Fibroblast of villous mesenchyme (primary cell): ENCODE data around the gene OR2AG1. TPM values are rescaled to one million over a fixed set of nuclear protein-coding genes. Genes with fewer than 3 reads are reported as not detected.

Experiments
- DNase-seq: peaks from one replicate; pipeline ENCODE4 v3.0.0-alpha.2; 2010; ENCODE audit warnings: low read depth
- H3K4me3 ChIP-seq: 2 replicates; pipeline ENCODE4 v1.5.1; 2011; ENCODE audit warnings: low read depth, mild to moderate bottlenecking, low read length
- CTCF ChIP-seq: IDR thresholded peaks from 2 replicates; pipeline ENCODE4 v1.5.1; 2012; ENCODE audit warnings: low read depth, mild to moderate bottlenecking, low read length; ENCODE audit not compliant: insufficient read depth
- total RNA-seq: library from RNA; depleted of rRNA; stranded (reverse); fragments of >200 nt; gene quantifications from 2 replicates; pipeline ENCODE4 v1.2.3, GENCODE V29; 2012

OR2AG1 gene
- total RNA-seq, 1 donor: not detected

- TF ChIP-seq CTCF: no peak
- no peak for DNase-seq
Measured at GRCh38 chr11:6747097-6747668, 35.6 kb upstream of the OR2AG1 start.

GRCh38 chr11:6755303-6755952 is 27.4 kb upstream of the OR2AG1 start:
- peak; percentile 94 for TF ChIP-seq CTCF
- no peak overlapping the region for H3K4me3 ChIP-seq
- peak; percentile 36 for DNase-seq

More at GRCh38 chr11:6747097-6747668, 35.6 kb upstream of the OR2AG1 start:
- H3K4me3 ChIP-seq: no peak overlapping the region

- no peak for DNase-seq
- H3K4me3 ChIP-seq: no peak overlapping the region
- TF ChIP-seq CTCF: no peak
Measured at GRCh38 chr11:6755953-6756347, 26.9 kb upstream of the OR2AG1 start.

- peak; percentile 63 for DNase-seq
- peak; percentile 70 for TF ChIP-seq CTCF
- no peak overlapping the region for H3K4me3 ChIP-seq
Measured at GRCh38 chr11:6757373-6757967, 25.4 kb upstream of the OR2AG1 start.

- no peak within 1 kb of the TSS for H3K4me3 ChIP-seq
- no peak for DNase-seq
- no peak for TF ChIP-seq CTCF
Measured at GRCh38 chr11:6771926-6772893, 10.6 kb upstream of the OR2AG1 start, which contains the start of gene OR2AG2. Gene OR2AG2, minus strand, starts transcription at chr11:6771976. Its CDS starts 3,019 bp downstream, at chr11:6768957.

- H3K4me3 ChIP-seq: no peak overlapping the region
- no peak for DNase-seq
- TF ChIP-seq CTCF: no peak
Measured at GRCh38 chr11:6778518-6778917, 4.3 kb upstream of the OR2AG1 start.
